CD4-positive, alpha-beta T cell (primary cell): ENCODE results near the gene RIPOR3. TPM values are rescaled to one million over a fixed set of nuclear protein-coding genes. Genes with fewer than 3 reads are reported as not detected.

Source experiments
- ATAC-seq: fragments of 200-7000 bp; cut with Tn5 transposase; one replicate; pipeline ENCODE4 v1.10.0; 2022; ENCODE audit warnings: mild to moderate bottlenecking; ENCODE audit not compliant: poor library complexity
- CTCF ChIA-PET: fragments of 350-600 bp; sonication (Branson Sonifier 250); formaldehyde crosslinking; loops from one replicate; lab custom pipeline; 2021; ENCODE audit warnings: antibody characterized with exemption, inconsistent platforms; lab: Charles Lee
- POLR2A ChIA-PET: fragments of 350-600 bp; sonication (Branson Sonifier 250); formaldehyde crosslinking; loops from one replicate; lab custom pipeline; 2021; ENCODE audit warnings: antibody characterized with exemption, inconsistent platforms; lab: Charles Lee
- DNase-seq, 14 experiments: peaks; one replicate each; pipeline ENCODE4 v3.0.0-alpha.2; 2013 to 2020; ENCODE audit warnings: mixed read lengths in 2 of 14
- H3K27ac ChIP-seq, 2 donors: one replicate each; pipeline versions ENCODE4 v1.5.1 to v1.7.0; 2013; ENCODE audit warnings: low read length in 2 of 2, low read depth in 1 of 2, mild to moderate bottlenecking in 1 of 2
- H3K27me3 ChIP-seq, 2 experiments: 1 replicate in 1 of 2; 2 replicates in 1 of 2; pipeline versions ENCODE4 v1.6.1 to v1.7.0; 2013; ENCODE audit warnings: low read length in 2 of 2, control low read depth in 1 of 2, mild to moderate bottlenecking in 1 of 2, moderate library complexity in 1 of 2; ENCODE audit not compliant: insufficient read depth in 2 of 2, control insufficient read depth in 1 of 2
- H3K36me3 ChIP-seq: one replicate; pipeline ENCODE4 v1.6.1; 2013; ENCODE audit warnings: low read length, control low read depth; ENCODE audit not compliant: insufficient read depth
- H3K4me1 ChIP-seq: one replicate; pipeline ENCODE4 v1.6.1; 2013; ENCODE audit warnings: low read length, control low read depth; ENCODE audit not compliant: insufficient read depth
- H3K4me3 ChIP-seq: one replicate; pipeline ENCODE4 v1.5.1; 2013; ENCODE audit warnings: mild to moderate bottlenecking, low read length, moderate library complexity
- H3K9me3 ChIP-seq, 2 experiments: 1 replicate in 1 of 2; 2 replicates in 1 of 2; pipeline versions ENCODE4 v1.6.1 to v1.7.0; 2013; ENCODE audit warnings: low read length in 2 of 2, mild to moderate bottlenecking in 2 of 2, control low read depth in 1 of 2, moderate library complexity in 1 of 2; ENCODE audit not compliant: control insufficient read depth in 1 of 2, insufficient read depth in 1 of 2
- H3K27ac Mint-ChIP-seq: one replicate; pipeline ENCODE4 v1.8.0; 2020; ENCODE audit warnings: mixed read lengths
- H3K27me3 Mint-ChIP-seq: one replicate; pipeline ENCODE4 v1.8.0; 2021; ENCODE audit warnings: mixed read lengths
- H3K36me3 Mint-ChIP-seq: one replicate; pipeline ENCODE4 v1.8.0; 2021; ENCODE audit warnings: low read depth, mixed read lengths
- H3K4me1 Mint-ChIP-seq: one replicate; pipeline ENCODE4 v1.8.0; 2021; ENCODE audit warnings: low read depth, mixed read lengths
- H3K4me3 Mint-ChIP-seq: one replicate; pipeline ENCODE4 v1.8.0; 2020; ENCODE audit warnings: mild to moderate bottlenecking, mixed read lengths
- H3K9me3 Mint-ChIP-seq: one replicate; pipeline ENCODE4 v1.8.0; 2020; ENCODE audit warnings: mixed read lengths
- CTCF ChIP-seq: fragments of 200-600 bp; IDR thresholded peaks from one replicate; pipeline ENCODE4 v1.8.0; 2022; ENCODE audit warnings: antibody characterized with exemption, mild to moderate bottlenecking
- intact Hi-C, 2 experiments: fragments of 100-400 bp; cut with DNase I in 1 of 2; cut with micrococcal nuclease in 1 of 2; formaldehyde crosslinking; loops; one replicate each; pipeline versions ENCODE4 v1.15.1 to v1.9.0; 2023 to 2025; cut with DNase I, micrococcal nuclease
- total RNA-seq, 174 experiments: library from RNA in 2 of 174; stranded (reverse) in 2 of 174; gene quantifications; one replicate each; pipeline ENCODE4 v1.2.3 and lab custom pipeline; 2021 to 2026

The RIPOR3 gene
- total RNA-seq, 2 experiments from 2014 or later, result not detected

- DNase-seq (no peak), ATAC-seq (no peak)
- Histone ChIP-seq H3K9me3 (no peaks in the 10 kb centered on the region), H3K4me1 (no peaks in the 10 kb centered on the region), H3K36me3 (no peaks in the 10 kb centered on the region), H3K4me3 (no peak overlapping the region), H3K27ac (no peak overlapping the region), H3K27me3 (peaks cover 0 to 2% of the 10 kb centered on the region in 2 experiments)
- H3K27ac Mint-ChIP-seq, result no peak overlapping the region
- CTCF ChIA-PET, result no interaction called here
- no peak for TF ChIP-seq CTCF
- no peaks in the 10 kb centered on the region for H3K36me3 Mint-ChIP-seq
- no peak overlapping the region for H3K4me3 Mint-ChIP-seq
- no peaks in the 10 kb centered on the region for H3K9me3 Mint-ChIP-seq
- intact Hi-C loops, result no loop called here
- POLR2A ChIA-PET, result no interaction called here
- H3K27me3 Mint-ChIP-seq, result no peaks in the 10 kb centered on the region
- no peaks in the 10 kb centered on the region for H3K4me1 Mint-ChIP-seq
Measured at GRCh38 chr20:50723672-50724071, 32.3 kb upstream of the RIPOR3 start.

- ChIA-PET POLR2A (no interaction called here), CTCF (no interaction called here)
- ATAC-seq, result no peak
Measured at GRCh38 chr20:50722424-50723155, 31.2 kb upstream of the RIPOR3 start.

GRCh38 chr20:50721881-50722281 is 30.5 kb upstream of the RIPOR3 start:
- ChIA-PET POLR2A (no interaction called here), CTCF (no interaction called here)
- no peaks in the 10 kb centered on the region for H3K9me3 Mint-ChIP-seq
- H3K27ac Mint-ChIP-seq, result no peak overlapping the region
- Histone ChIP-seq H3K27ac (no peak overlapping the region), H3K9me3 (no peaks in the 10 kb centered on the region), H3K4me3 (no peak overlapping the region), H3K4me1 (no peaks in the 10 kb centered on the region), H3K36me3 (no peaks in the 10 kb centered on the region), H3K27me3 (peaks cover 0 to 2% of the 10 kb centered on the region in 2 experiments)
- intact Hi-C loops, result no loop called here
- ATAC-seq (no peak), DNase-seq (no peak)
- no peaks in the 10 kb centered on the region for H3K4me1 Mint-ChIP-seq
- TF ChIP-seq CTCF, result no peak
- H3K36me3 Mint-ChIP-seq, result no peaks in the 10 kb centered on the region
- no peak overlapping the region for H3K4me3 Mint-ChIP-seq
- H3K27me3 Mint-ChIP-seq, result no peaks in the 10 kb centered on the region

More at GRCh38 chr20:50722424-50723155, 31.2 kb upstream of the RIPOR3 start:
- H3K36me3 Mint-ChIP-seq, result no peaks in the 10 kb centered on the region
- no peak overlapping the region for H3K4me3 ChIP-seq
- no peak overlapping the region for H3K27ac Mint-ChIP-seq
- no peak for TF ChIP-seq CTCF
- no peaks in the 10 kb centered on the region for H3K36me3 ChIP-seq
- no peaks in the 10 kb centered on the region for H3K4me1 Mint-ChIP-seq
- no peaks in the 10 kb centered on the region for H3K27me3 Mint-ChIP-seq
- intact Hi-C loops, result no loop called here
- no peak for DNase-seq
- no peaks in the 10 kb centered on the region for H3K4me1 ChIP-seq
- no peaks in the 10 kb centered on the region for H3K9me3 ChIP-seq
- H3K27ac ChIP-seq, result no peak overlapping the region
- no peak overlapping the region for H3K4me3 Mint-ChIP-seq
- peaks cover 0 to 2% of the 10 kb centered on the region in 2 experiments for H3K27me3 ChIP-seq
- H3K9me3 Mint-ChIP-seq, result no peaks in the 10 kb centered on the region
